Esophagus muscularis mucosa (tissue), 4 donors: ENCODE data around the gene IL32. TPM values are rescaled to one million over a fixed set of nuclear protein-coding genes. Genes with fewer than 3 reads are reported as not detected.

ENCODE experiments used
- DNase-seq: peaks from one replicate; pipeline ENCODE4 v3.0.0-alpha.2; 2017; ENCODE audit errors: extremely low spot score
- H3K27ac ChIP-seq, 4 donors: fragments of 200-600 bp; sonication (generic); replicated peaks in 1 of 4; 1 replicate in 3 of 4; 2 replicates in 1 of 4; pipeline ENCODE4 v1.5.1; 2016 to 2019; ENCODE audit warnings: mild to moderate bottlenecking in 1 of 4
- H3K27me3 ChIP-seq, 4 donors: fragments of 200-600 bp; sonication (generic); one replicate each; pipeline versions ENCODE4 v1.5.1 to v1.6.0; 2016 to 2019
- H3K36me3 ChIP-seq, 4 donors: fragments of 200-600 bp; sonication (generic); one replicate each; pipeline ENCODE4 v1.5.1; 2016 to 2019
- H3K4me1 ChIP-seq, 4 donors: fragments of 200-600 bp; sonication (generic); one replicate each; pipeline ENCODE4 v1.5.1; 2016 to 2019
- H3K4me3 ChIP-seq, 4 donors: fragments of 200-600 bp; sonication (generic); 1 replicate in 2 of 4; 2 replicates in 2 of 4; pipeline ENCODE4 v1.5.1; 2016 to 2019; ENCODE audit warnings: mild to moderate bottlenecking in 4 of 4, moderate library complexity in 1 of 4
- H3K9me3 ChIP-seq, 4 donors: fragments of 200-600 bp; sonication (generic); 1 replicate in 3 of 4; 2 replicates in 1 of 4; pipeline ENCODE4 v1.5.1; 2016 to 2019
- EP300 ChIP-seq: sonication (generic); formaldehyde crosslinking; IDR thresholded peaks from one replicate; pipeline ENCODE4 v1.6.1; 2017; ENCODE audit warnings: antibody characterized with exemption
- POLR2A ChIP-seq: fragments of 450-650 bp; IDR thresholded peaks from one replicate; pipeline ENCODE4 v1.6.1; 2017; ENCODE audit warnings: antibody characterized with exemption, moderate library complexity, mild to moderate bottlenecking, low read depth
- POLR2AphosphoS5 ChIP-seq, 2 donors: sonication (generic); formaldehyde crosslinking; IDR thresholded peaks; one replicate each; pipeline ENCODE4 v1.6.1; 2017; ENCODE audit warnings: antibody characterized with exemption in 2 of 2
- whole genome bisulfite sequencing: methylation state at CpG from one replicate; pipeline ENCODE4 v1.1.5; 2018; 5-methylcytosine and 5-hydroxymethylcytosine counted together
- intact Hi-C: fragments of 100-400 bp; cut with DNase I; formaldehyde crosslinking; loops from one replicate; pipeline ENCODE4 v1.15.1; 2023
- small RNA-seq, 3 donors: library from RNA; depleted of rRNA; stranded (forward); fragments of <200 nt; gene quantifications; one replicate each; pipeline ENCODE3, GENCODE V24; 2016
- total RNA-seq, 4 donors: library from RNA; depleted of rRNA; stranded (reverse); fragments of >200 nt; gene quantifications; one replicate each; pipeline versions ENCODE4 v1.1.0 to v1.2.1, GENCODE V29; 2016
- TF ChIP-seq, protein P1 (sequence below), 3 experiments: fragments of 200-600 bp in 2 of 3; fragments of 450-650 bp in 1 of 3; sonication (generic) in 2 of 3; IDR thresholded peaks; one replicate each; pipeline ENCODE4 v1.5.1; 2017 to 2019; ENCODE audit warnings: antibody characterized with exemption in 3 of 3, mild to moderate bottlenecking in 2 of 3, moderate library complexity in 1 of 3

IL32 gene
- total RNA-seq, 4 donors from 2014 or later = 13.7 to 40.8 (median 31.2) TPM

DNA sequence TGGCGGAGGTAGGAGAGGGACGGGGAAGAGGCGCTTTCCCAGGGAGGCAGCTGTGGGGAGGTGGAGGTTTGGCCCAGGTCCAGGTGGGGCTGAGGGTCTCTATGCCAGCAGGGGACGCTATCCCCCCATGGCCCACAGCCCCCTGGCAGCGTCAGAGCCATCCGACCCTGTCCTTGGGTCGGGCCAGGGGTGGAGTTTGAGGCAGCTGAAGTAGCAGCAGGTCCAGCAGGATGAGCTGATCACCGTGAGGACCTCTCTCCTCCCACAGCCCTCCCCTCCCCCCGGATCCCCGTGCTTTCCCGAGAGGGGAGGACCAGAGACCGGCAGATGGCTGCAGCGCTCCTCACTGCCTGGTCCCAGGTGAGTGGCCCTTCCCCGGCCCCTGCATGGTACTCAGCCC, 50.1 kb downstream of the IL32 start:
- Histone ChIP-seq H3K4me1 (peaks cover 26 to 43% (median 33%) of the 10 kb centered on the region in 4 donors), H3K9me3 (no peaks in the 10 kb centered on the region), H3K36me3 (peaks cover 11 to 62% (median 53%) of the 10 kb centered on the region in 4 donors), H3K27ac (no peak overlapping the region), H3K4me3 (no peak overlapping the region), H3K27me3 (no peaks in the 10 kb centered on the region)
- no peak for DNase-seq
- intact Hi-C loops = no loop called here
- TF ChIP-seq EP300 = no peak
- TF ChIP-seq POLR2A = no peak
- TF ChIP-seq POLR2AphosphoS5 (IDR thresholded peaks at IDR 0.05) = no peak
- TF ChIP-seq, protein P1, sequence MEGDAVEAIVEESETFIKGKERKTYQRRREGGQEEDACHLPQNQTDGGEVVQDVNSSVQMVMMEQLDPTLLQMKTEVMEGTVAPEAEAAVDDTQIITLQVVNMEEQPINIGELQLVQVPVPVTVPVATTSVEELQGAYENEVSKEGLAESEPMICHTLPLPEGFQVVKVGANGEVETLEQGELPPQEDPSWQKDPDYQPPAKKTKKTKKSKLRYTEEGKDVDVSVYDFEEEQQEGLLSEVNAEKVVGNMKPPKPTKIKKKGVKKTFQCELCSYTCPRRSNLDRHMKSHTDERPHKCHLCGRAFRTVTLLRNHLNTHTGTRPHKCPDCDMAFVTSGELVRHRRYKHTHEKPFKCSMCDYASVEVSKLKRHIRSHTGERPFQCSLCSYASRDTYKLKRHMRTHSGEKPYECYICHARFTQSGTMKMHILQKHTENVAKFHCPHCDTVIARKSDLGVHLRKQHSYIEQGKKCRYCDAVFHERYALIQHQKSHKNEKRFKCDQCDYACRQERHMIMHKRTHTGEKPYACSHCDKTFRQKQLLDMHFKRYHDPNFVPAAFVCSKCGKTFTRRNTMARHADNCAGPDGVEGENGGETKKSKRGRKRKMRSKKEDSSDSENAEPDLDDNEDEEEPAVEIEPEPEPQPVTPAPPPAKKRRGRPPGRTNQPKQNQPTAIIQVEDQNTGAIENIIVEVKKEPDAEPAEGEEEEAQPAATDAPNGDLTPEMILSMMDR (IDR thresholded peaks at IDR 0.05) = no peak
- 68% methylated on average over 5 of the region's 14 CpGs for WGBS

DNA sequence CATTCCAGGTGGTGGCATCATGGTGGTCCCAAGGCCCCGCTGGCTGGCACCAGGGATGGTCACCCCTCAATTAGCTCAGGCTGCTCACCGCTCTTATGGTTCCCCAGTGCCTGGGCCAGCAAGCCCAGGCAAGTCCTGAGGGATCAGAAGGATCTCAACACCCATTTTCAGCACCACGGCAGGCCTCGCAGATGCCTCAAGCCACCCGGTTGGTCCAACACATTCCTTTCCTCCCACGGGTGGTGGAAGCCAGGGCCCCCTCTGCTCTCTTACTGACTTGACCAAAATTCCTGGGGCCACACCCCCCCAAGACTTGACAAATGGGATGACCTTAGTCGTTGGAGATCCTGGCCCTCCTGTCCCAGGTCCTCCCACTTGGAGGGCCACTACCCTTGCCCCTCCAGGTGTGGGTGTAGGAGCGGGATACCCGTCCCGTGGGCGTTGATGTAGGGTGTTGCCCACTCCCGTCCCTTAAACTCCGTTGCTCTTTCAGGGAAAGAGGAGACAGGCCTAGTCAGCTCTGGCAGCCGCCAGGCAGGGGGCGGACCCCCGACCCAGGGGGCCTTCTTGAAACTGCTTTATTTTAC, 52.9 kb downstream of the IL32 start:
- peaks cover 13 to 30% (median 18%) of the 10 kb centered on the region in 4 donors for H3K4me1 ChIP-seq
- peaks cover 11 to 69% (median 59%) of the 10 kb centered on the region in 4 donors for H3K36me3 ChIP-seq
- DNase-seq = no peak
- intact Hi-C loops = no loop called here
- no peaks in the 10 kb centered on the region for H3K27me3 ChIP-seq
- H3K9me3 ChIP-seq = no peaks in the 10 kb centered on the region
- H3K4me3 ChIP-seq = no peak overlapping the region
- TF ChIP-seq, protein P1 (IDR thresholded peaks at IDR 0.05) = no peak
- no peak for TF ChIP-seq POLR2AphosphoS5 (IDR thresholded peaks at IDR 0.05)
- no peak for TF ChIP-seq EP300
- TF ChIP-seq POLR2A = no peak
- H3K27ac ChIP-seq = no peak overlapping the region
- 88% methylated on average over 16 of the region's 16 CpGs for WGBS

DNA sequence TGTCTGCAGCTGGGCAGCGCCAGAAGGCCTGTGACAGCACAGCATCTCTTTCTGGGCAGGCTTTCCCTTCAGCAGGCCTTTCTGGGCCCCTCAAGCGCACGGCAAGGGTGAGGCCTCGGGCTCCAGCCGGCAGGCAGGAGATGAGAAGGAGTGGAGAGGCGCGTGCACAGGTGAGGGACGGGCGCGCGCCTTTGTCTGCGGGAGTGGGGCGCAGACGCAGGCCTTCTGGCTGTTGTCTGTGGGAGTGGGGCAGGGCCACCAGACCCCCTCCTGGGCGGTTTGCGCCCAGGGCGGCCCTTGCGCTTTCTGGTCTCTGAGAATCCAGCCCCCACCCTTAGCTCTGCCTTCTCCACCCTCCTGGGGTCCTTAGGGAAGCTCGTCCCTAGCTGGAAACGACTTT, 53.4 kb downstream of the IL32 start:
- intact Hi-C loops = no loop called here
- Histone ChIP-seq H3K36me3 (peaks cover 11 to 69% (median 59%) of the 10 kb centered on the region in 4 donors), H3K27me3 (no peaks in the 10 kb centered on the region), H3K4me1 (peaks cover 13 to 30% (median 18%) of the 10 kb centered on the region in 4 donors), H3K9me3 (no peaks in the 10 kb centered on the region), H3K4me3 (no peak overlapping the region), H3K27ac (no peak overlapping the region)
- WGBS = 95% methylated on average over 18 of the region's 20 CpGs
- no peak for TF ChIP-seq POLR2A
- TF ChIP-seq, protein P1 (IDR thresholded peaks at IDR 0.05) = no peak
- TF ChIP-seq EP300 = no peak
- no peak for TF ChIP-seq POLR2AphosphoS5 (IDR thresholded peaks at IDR 0.05)
- DNase-seq = no peak

Small RNA genes within 50 kb of the gene (small RNA-seq; reads per million reads assigned to genes)
- 0 to 0.19 (median 0) reads per million in 3 donors for gene RNU1-22P

Other genes starting within 250 kb of the IL32 start
- gene PRSS21, start 248.4 kb upstream of the IL32 start, total RNA-seq = not detected
- gene ZG16B, start 235.3 kb upstream of the IL32 start, total RNA-seq = not detected
- gene PRSS22, start 207.5 kb upstream of the IL32 start, total RNA-seq = not detected
- 10 to 100 TPM; 41.9 to 47.2 (median 43.9) TPM for gene FLYWCH2, start 182.4 kb upstream of the IL32 start, total RNA-seq
- 10 to 100 TPM; 33.8 to 61.6 (median 46.8) TPM for gene FLYWCH1, start 153.7 kb upstream of the IL32 start, total RNA-seq
- under 1 TPM in 1 of 4 donors, not detected in 3; 0.13 TPM for gene KREMEN2, start 101.4 kb upstream of the IL32 start, total RNA-seq
- 1 to 10 TPM; 2.2 to 7.5 (median 4.7) TPM for gene PAQR4, start 96.3 kb upstream of the IL32 start, total RNA-seq
- 1 to 10 TPM in 1 of 4 donors, under 1 TPM in 1, not detected in 2; 0.57 to 2.5 TPM for gene PKMYT1, start 85.2 kb upstream of the IL32 start, total RNA-seq
- under 1 TPM in 3 of 4 donors, not detected in 1; 0.17 to 0.42 (median 0.32) TPM for gene CLDN9, start 52.7 kb upstream of the IL32 start, total RNA-seq
- gene CLDN6, start 47.5 kb upstream of the IL32 start, total RNA-seq = not detected
- gene TNFRSF12A, start 45.3 kb upstream of the IL32 start, total RNA-seq = 100 to 1,000 TPM in 1 of 4 donors, 10 to 100 TPM in 3; 20.9 to 140 (median 57.5) TPM
- gene HCFC1R1, start 41.7 kb upstream of the IL32 start, total RNA-seq = 100 to 1,000 TPM in 2 of 4 donors, 10 to 100 TPM in 2; 28.8 to 134 (median 72.2) TPM
- gene THOC6, start 41.6 kb upstream of the IL32 start, total RNA-seq = 10 to 100 TPM; 14.1 to 27.9 (median 23.0) TPM
- under 1 TPM in 2 of 4 donors, not detected in 2; 0.19 to 0.42 TPM for gene BICDL2, start 28.7 kb upstream of the IL32 start, total RNA-seq
- 1 to 10 TPM in 1 of 4 donors, under 1 TPM in 3; under 0.01 to 4.5 (median 0.12) TPM for gene MMP25, start 19.1 kb upstream of the IL32 start, total RNA-seq
- gene ZSCAN10, start 33.7 kb downstream of the IL32 start, total RNA-seq = not detected
- gene ZNF205, start 46.9 kb downstream of the IL32 start, total RNA-seq = 10 to 100 TPM; 10.6 to 25.0 (median 17.1) TPM
- gene ZNF213, start 69.4 kb downstream of the IL32 start, total RNA-seq = 10 to 100 TPM in 3 of 4 donors, 1 to 10 TPM in 1; 8.4 to 18.3 (median 13.5) TPM
- gene OR1F1, start 122.6 kb downstream of the IL32 start, total RNA-seq = not detected
- gene ZNF200, start 169.5 kb downstream of the IL32 start, total RNA-seq = 1 to 10 TPM; 5.8 to 8.2 (median 7.1) TPM
- gene MEFV, start 191.0 kb downstream of the IL32 start, total RNA-seq = 1 to 10 TPM; 1.2 to 4.0 (median 1.5) TPM
- 10 to 100 TPM; 31.1 to 54.3 (median 42.8) TPM for gene ZNF263, start 217.9 kb downstream of the IL32 start, total RNA-seq
- gene TIGD7, start 239.8 kb downstream of the IL32 start, total RNA-seq = 1 to 10 TPM; 4.6 to 8.3 (median 7.6) TPM
- gene ZNF75A, start 239.9 kb downstream of the IL32 start, total RNA-seq = 10 to 100 TPM; 15.4 to 18.9 (median 16.9) TPM